HG03159 (cell line): ENCODE data around the gene TAF12.
"Not testable (repeated sequence)": the region's sequence is repeated elsewhere in the genome, so short reads cannot be mapped to it uniquely, and the experiment has no call there.

ENCODE experiments used
- ATAC-seq: cut with Tn5 transposase; IDR thresholded peaks from one replicate; pipeline ENCODE4 v1.9.1; 2021; ENCODE audit warnings: mild to moderate bottlenecking, moderate library complexity; ENCODE audit not compliant: unreplicated experiment

The TAF12 gene

DNA sequence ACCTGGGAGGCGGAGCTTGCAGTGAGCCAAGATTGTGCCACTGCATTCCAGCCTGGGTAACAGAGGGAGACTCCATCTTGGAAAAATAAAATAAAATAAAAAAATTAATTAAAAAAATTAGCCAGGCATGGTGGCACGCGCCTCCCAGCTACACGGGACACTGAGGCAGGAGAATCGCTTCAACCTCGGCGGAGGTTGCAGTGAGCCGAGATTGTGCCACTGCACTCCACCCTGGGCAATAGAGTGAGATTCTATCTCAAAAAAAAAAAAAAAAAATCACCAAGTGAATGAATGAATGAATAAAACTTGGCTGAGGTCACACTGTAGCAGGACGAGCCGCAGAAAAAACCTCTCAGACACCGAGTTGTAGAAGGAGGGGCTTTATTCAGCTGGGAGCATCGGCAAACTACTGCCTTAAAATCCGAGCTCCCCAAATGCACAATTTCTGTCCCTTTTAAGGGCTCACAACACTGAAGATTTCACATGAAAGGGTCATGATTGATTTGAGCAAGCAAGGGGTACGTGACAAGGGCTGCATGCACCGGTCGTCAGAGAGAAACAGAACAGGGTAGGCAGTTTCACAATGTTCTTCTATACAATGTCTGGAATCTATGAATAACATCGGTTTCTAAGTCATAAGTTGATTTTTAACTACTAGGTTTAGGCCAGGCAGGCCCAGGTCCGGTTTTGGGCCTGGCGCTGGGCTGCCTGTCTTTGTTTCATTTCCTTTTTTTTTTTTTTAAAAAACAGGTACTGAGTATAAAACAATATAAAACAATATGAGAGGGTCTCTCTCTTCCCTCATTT is 56.1 kb downstream of the TAF12 start:
- not testable (repeated sequence) for ATAC-seq

DNA sequence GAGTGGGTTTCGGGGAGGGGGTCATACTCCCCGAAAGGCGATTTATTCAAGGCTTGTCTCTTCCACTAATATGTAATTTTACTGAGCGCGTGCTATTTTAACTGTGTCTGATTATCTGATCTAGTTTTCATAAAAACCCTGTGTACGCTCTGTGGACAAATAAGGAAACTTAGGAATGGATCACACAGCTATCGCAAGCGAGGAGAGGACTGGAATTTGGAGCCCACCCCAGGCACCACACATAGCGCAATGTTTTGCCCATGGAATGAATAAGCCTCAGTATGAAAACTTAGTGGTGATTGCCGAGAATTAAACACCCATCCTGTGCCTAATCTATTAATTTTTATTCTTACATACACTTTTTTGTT is 60.6 kb downstream of the TAF12 start:
- no peak for ATAC-seq

DNA sequence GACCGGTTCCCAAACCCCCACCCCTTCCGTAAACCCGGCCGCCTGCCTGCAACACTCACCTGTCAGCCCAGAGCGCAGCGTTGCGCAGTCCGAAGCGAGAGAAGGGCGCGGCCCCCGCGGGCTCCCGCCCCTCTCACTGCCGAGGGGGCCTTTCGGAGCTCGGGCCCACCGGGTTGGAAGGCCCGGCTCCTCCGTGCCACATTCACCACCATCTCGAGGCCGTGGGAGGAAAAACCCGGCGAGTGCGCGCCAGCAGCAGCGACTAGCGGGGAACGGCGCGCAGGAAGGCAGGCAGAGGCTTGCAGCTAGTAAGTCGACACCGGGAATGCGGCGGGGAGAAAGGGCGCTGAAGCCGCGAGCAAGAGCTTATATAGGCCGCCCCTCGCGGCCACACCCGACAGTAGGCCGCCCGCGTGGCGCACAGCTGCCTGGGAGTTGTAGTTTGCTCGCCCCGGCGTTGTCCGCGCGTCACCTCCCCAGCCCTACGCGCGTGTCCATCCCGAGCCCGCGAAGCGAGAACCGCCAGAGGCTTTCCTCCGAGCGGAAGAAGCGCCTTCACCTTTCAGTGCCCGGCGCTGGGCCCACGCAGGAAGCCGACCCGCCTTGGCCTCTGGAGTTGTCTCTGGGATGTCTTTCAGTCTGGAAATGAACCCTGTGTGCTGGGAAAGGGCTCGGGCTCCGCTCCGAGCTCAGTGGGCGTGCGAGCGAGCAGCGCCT is 61.2 kb downstream of the TAF12 start:
- peak; percentile 87 for ATAC-seq

DNA sequence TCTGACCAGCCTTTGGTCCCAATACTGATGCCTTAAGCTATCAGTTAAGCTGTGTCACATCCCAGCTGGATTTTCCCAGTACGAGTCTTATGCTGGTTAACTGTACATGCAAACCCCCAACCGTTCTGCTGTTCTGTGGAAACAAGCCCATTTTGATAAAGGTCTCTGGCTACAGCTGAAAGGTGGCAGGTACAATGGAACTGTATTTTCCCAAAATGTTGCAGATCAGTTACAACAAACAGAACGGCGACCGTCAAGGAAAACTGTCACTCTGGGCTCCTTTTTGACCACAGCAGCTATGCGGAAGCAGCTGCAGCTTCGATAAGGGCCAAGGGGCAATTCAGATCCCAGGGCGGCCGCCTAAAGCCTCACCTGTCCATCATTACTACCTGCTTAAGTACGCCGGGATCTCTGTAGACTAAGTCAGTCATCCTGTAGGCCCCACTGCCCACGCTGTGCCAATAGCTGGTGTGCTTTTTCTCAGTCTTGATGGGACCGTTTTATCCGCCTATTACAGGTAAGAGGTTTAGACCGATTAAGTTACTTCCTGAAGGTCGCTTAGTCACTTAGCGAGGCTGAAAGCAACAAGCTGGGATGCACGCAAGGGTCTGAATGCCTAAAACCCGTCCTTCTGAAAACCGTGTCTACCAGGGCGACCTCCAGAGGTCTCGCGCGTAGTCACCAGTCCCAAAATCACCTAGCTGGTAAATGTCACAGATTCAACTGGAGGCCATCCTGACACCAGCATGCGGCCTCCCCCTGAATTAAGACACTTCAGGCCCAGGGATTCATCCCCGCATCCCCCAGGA is 61.9 kb downstream of the TAF12 start:
- ATAC-seq = peak; percentile 13

DNA sequence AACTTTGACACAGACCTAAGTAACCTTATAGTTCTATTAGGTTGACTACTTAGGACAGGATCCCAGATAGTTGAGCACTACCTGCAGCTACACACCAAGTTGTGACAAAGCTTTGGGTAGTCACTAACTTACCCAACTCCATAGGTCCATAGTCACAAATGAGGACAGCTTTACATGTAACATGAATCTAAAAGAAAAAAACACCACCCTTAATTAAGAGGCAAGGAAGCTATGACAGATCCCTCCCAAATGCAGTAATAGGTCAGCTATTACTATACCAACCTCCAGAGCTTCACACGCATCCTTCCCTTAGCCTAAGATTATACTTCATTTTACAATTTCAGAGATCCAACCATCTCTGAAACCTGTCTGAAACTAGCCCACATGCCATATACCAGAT is 63.5 kb downstream of the TAF12 start:
- ATAC-seq = no peak

DNA sequence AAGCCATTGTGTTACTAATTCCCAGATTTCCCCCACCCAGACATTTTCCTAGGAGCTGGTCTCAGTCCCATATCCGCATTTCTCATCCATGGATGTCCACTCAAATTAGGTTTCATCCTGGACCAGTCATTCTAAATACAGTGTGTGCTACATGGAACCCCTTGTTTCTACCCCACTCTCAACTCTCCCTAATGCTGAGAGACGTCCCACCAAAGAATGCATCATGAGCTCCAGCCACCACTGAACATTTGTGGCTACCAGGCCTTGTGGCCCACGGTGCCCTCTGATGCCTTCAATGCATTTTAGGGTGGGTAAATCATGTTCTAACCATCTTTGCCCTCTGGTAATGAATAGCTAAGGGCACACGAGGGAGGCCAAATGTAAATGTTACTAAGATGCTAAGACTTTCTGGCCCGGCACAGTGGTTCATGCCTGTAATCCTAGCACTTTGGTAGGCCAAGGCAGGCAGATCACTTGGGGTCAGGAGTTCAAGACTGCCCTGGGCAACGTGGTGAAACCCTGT is 64.1 kb downstream of the TAF12 start:
- no peak for ATAC-seq

DNA sequence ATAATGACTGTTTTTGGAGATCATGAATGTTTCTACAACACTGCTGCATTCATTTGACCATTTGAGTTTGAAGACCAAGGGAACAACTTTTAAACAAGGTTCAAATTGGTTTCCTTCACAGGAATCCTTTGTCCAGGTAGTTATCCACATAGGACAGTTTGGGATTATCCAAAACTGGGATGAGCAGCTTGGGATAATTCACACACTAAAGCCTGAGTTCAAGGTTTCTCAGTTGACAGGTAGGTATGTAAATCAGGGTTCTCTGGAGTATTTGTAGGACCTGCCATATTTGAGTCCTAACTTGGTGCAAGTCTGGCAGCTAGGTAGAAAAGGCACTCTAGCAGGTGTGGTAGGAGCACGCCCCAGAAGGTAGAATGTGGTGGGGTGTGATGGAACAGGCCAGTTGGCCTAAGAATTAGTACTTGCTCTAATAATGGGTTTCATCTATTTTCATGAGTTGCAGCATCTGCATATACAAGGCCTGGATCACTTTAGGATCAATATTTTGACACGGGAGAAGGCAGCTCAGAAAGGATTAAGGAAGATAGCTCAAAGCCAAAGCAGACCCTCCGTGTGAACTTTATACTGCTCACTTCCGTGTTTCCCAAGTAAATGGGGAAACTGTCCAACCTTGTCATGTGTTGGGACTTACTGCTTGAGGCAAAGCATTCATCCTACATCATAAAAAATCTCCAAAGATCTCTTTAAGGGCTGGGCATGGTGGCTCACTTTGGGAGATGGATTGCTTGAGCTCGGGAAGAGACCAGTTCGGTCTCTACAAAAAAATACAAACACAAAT is 64.9 kb downstream of the TAF12 start:
- no peak for ATAC-seq

DNA sequence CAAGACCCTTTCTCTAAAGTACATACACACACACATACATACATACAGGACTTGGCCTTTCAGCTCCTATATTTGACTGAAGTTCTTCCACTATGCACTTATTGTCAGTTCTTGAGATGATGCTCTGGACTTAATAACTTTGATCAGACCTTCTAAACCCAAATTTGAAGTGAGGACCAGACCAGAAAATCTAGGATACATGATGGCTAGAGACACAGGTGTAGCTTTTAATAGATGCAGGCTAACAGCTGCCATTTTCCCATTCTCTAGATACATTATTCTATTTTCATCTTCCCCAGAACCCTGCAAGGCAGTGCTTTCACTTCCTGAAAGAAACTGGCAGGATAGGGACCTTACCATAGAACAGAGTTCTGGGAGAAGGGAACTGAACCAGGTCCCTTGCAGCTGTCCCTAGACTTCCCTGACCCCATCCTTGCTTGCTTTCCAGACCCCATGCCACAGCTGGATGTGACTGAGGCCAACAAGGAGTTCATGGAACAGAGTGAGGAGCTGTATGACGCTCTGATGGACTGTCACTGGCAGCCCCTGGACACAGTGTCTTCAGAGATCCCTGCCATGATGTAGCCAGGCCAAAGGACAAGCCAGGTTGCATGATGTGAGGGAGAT is 65.7 kb downstream of the TAF12 start:
- no peak for ATAC-seq

DNA sequence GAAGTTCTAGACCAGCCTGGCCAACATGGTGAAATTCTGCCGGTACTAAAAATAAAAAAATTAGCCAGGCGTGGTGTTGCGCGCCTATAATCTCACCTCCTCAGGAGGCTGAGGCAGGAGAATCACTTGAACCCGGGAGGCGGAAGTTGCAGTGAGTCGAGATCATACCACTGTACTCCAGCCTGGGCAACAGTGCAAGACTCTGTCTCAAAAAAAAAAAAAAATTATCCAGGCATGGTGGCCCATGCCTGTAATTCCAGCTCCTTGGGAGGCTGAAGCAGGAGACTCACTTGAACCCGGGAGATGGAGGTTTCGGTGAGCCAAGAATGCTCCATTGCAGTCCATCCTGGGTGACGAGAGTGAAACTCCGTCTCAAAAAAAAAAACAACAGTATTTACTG is 69.3 kb downstream of the TAF12 start:
- no peak for ATAC-seq

DNA sequence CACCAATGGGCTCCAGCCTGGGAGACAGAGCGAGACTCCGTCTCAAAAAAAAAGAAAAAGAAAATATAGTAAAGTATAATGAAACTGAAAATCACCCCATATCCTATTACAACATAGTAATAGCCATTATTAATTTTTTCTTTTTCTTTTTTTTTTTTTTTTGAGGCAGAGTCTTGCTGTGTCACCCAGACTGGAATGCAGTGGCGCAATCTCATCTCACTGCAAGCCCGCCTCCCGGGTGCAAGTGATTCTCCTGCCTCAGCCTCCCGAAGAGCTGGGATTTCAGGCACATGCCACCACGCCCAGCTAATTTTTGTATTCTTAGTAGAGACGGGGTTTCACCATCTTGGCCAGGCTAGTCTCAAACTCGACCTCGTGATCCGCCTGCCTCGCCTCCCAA is 70.0 kb downstream of the TAF12 start:
- not testable (repeated sequence) for ATAC-seq

DNA sequence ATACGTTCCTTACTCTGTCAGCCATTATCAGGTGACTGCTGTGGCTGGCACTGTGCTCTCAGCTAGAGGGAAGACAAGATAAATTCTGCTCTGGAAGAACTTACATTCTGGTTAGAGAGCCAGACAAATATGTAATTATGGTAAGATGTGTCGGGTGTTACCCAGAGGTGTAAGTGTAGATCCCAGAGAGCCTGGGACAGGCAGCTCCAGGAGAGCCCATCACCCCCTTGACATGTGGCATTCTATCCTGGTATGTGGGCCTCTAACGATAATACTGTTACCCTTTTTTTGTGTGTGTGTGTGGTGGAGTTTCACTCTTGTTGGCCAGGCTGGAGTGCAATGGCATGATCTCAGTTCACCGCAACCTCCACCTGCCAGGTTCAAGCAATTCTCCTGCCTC is 71.0 kb downstream of the TAF12 start:
- ATAC-seq = no peak

DNA sequence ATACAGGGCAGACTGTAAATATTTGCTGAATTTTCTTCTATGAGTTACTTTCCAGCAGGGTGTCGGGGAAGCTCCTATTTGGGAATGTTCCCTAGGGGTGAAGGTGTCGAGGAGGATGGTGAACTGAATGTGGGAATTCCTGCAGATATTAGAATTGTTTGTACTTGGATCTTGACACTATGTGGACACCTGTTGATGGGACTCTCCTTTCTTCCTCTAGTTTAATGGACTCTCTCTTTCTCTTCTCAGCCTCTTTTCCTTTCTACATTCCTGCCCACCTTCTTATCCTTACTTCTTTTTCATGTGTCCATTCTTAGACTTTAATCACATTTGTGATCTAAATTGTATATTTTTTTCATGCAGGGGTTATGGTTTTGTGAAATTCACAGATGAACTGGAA is 75.9 kb downstream of the TAF12 start:
- ATAC-seq = no peak

DNA sequence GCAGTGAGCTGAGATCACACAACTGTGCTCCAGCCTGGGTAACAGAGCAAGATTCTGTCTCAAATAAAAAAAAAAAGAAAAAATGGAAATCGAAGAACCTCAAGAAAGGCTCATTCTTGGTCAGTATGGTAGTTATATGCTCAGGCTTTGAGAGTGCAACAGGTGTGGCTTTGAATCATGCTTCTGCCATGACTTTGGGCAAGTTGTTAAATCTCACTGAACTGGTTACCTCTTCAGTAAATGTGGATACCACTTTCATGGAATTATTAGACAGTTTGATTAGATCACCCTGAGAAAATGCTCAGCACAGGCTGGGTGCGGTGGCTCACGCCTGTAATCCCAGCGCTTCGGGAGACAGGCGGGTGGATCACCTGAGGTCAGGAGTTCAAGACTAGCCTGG is 77.1 kb downstream of the TAF12 start:
- ATAC-seq = no peak

DNA sequence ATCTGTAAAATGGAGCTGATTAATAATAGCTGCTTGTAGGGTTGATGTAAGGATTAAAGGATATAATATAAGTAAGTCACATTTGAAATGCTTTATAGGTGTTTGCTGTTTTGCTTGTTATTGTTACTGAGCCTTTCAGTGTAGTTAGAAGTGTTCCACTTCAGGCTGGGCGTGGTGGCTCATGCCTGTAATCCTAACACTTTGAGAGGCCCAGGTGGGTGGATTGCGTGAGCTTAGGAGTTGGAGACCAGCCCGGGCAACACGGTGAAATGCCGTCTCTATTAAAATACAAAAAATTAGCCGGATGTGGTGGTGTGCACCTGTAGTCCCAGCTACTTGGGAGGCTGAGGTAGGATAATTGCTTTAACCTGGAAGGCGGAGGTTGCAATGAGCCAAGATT is 77.8 kb downstream of the TAF12 start:
- ATAC-seq = no peak

DNA sequence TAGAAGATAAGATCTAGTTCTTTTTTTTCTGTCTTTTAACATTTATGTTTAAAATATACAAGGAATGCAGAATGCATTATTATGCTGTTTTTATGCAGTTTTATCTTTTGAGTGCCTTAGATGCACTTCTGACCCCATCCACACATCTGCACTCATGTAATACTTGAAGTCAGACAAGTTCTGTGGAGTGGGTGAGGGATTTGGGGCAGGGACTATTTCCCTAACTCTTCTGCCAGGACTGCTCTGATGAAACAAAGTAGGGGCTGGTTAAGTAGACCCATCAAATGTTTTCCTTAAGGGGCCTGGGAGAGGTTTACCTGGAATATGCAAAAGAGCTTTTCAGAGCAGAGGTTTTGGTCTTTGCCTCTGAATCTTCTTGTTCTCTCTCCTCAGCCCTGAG is 78.6 kb downstream of the TAF12 start:
- ATAC-seq = no peak

DNA sequence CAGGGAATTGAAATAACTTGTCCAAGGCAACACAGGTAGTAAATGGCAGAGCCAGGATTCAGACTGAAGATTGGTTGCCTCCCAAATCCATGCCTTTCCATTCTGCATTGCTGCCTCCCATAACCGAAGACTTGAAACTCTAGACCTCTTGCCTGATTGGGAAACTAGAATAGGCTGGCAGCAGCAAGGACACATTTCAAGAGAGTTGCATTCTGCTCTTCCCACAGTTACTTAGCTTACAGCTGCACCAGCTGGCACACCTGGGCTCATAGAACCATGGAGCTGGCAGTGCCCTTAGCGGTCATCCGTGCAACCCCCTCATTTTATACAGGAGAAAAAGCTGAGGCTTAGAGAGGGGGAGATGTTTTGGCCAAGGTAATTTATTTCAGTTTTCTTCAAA is 82.0 kb downstream of the TAF12 start:
- no peak for ATAC-seq
